Measurements from ENCODE around the gene ATF6. TPM values are rescaled to one million over a fixed set of nuclear protein-coding genes. Genes with fewer than 3 reads are reported as not detected.
"Not testable (repeated sequence)": the region's sequence is repeated elsewhere in the genome, so short reads cannot be mapped to it uniquely, and the experiment has no call there.

The ATF6 gene
- total RNA-seq, 5 donors from 2014 or later (not counting 1 experiment from before 2014, with no cell fraction given): 18.7 to 27.6 (median 21.9) TPM

DNA sequence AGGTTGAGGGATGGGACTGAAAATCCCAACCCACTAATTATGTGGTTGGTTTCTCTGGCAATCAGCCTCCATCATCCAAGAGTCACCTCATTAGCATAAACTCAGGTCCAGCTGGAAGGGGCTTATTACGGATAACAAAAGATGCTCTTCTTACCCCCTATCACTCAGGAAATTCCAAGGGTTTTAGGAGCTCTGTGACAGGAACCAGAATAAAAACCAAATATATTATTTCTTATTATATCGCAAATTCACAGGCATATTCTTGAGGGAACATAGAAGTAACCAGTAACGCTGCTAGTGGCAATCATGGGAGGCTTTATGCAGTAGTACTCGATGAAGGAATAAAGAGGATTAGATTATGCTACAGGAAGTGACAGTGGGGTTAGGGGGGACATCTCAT is 59.7 kb downstream of the ATF6 start:
- H3K36me3 ChIP-seq (ENCODE audit: control insufficient read depth in 2 of 2, extremely low read depth in 1 of 2, insufficient read depth in 1 of 2, low read length in 1 of 2): peaks cover 6 to 34% of the 10 kb centered on the region in 2 donors
- no peak overlapping the region for H3K27ac ChIP-seq (ENCODE audit: low read length)
- CTCF ChIA-PET: interaction anchor here in 1 of 2 donors (0.7 kb wide), 1 partner anchor 18 kb away, joined by 3 read pairs; no protein-coding TSS in a partner anchor
- no peaks in the 10 kb centered on the region for H3K9me3 ChIP-seq
- no peaks in the 10 kb centered on the region for H3K4me1 ChIP-seq (ENCODE audit: control insufficient read depth in 1 of 2, extremely low read depth in 1 of 2, insufficient read depth in 2 of 2, low read length in 2 of 2)
- Mint-ChIP-seq H3K36me3 (peaks cover 73% of the 10 kb centered on the region), H3K4me3 (no peak overlapping the region), H3K9me3 (no peaks in the 10 kb centered on the region), H3K27me3 (no peaks in the 10 kb centered on the region), H3K27ac (no peak overlapping the region), H3K4me1 (peaks cover 0 to 5% (median 2%) of the 10 kb centered on the region in 3 donors)
- no CpG with 5 or more reads among the region's 4 CpGs for WGBS (ENCODE audit: insufficient coverage)
- no peak for DNase-seq
- POLR2A ChIA-PET: no interaction called here
- ATAC-seq (replicated peaks in 1 of 4): no peak
- H3K27me3 ChIP-seq (replicated peaks in 1 of 2; ENCODE audit: control insufficient read depth in 2 of 2, extremely low read depth in 1 of 2, insufficient read depth in 2 of 2, low read length in 1 of 2): no peaks in the 10 kb centered on the region
- H3K4me3 ChIP-seq (ENCODE audit: control insufficient read depth in 1 of 2, extremely low read depth in 1 of 2, low read length in 1 of 2): no peak overlapping the region

DNA sequence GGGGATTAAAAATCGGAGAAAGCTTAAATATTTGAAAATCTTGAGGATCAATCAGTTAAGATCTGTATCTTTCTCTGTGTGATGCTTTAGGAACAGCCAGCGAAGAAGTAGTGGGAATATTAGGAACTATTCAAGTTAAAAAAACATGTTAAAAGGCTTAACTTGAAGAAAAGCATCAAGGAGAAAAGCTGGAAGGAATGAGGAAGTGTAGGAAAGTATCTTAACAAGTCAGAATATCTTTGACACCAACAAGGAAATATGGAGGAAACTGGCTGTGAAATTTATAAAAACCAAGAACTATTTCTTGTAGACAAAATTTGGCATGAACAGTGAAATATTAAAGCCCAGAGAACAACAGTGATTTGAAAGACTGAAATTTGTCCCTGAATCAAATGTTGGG is 60.4 kb downstream of the ATF6 start:
- ChIA-PET CTCF (interaction anchor here in 1 of 2 donors (0.7 kb wide), 1 partner anchor 17 kb away, joined by 3 read pairs; no protein-coding TSS in a partner anchor), POLR2A (no interaction called here)
- H3K36me3 Mint-ChIP-seq: peaks cover 67% of the 10 kb centered on the region
- no peak for ATAC-seq (replicated peaks in 1 of 4)
- DNase-seq: no peak
- H3K27me3 ChIP-seq (replicated peaks in 1 of 2; ENCODE audit: control insufficient read depth in 2 of 2, extremely low read depth in 1 of 2, insufficient read depth in 2 of 2, low read length in 1 of 2): no peaks in the 10 kb centered on the region
- no peaks in the 10 kb centered on the region for H3K27me3 Mint-ChIP-seq
- H3K4me1 Mint-ChIP-seq: peaks cover 5 to 8% (median 5%) of the 10 kb centered on the region in 3 donors
- WGBS (ENCODE audit: insufficient coverage): 100% methylated on average over 1 of the region's 2 CpGs
- no peak overlapping the region for H3K27ac Mint-ChIP-seq
- H3K4me3 ChIP-seq (ENCODE audit: control insufficient read depth in 1 of 2, extremely low read depth in 1 of 2, low read length in 1 of 2): no peak overlapping the region
- peaks cover 6 to 29% of the 10 kb centered on the region in 2 donors for H3K36me3 ChIP-seq (ENCODE audit: control insufficient read depth in 2 of 2, extremely low read depth in 1 of 2, insufficient read depth in 1 of 2, low read length in 1 of 2)
- H3K9me3 ChIP-seq: no peaks in the 10 kb centered on the region
- no peaks in the 10 kb centered on the region for H3K9me3 Mint-ChIP-seq
- H3K27ac ChIP-seq (ENCODE audit: low read length): no peak overlapping the region
- H3K4me1 ChIP-seq (ENCODE audit: control insufficient read depth in 1 of 2, extremely low read depth in 1 of 2, insufficient read depth in 2 of 2, low read length in 2 of 2): no peaks in the 10 kb centered on the region
- no peak overlapping the region for H3K4me3 Mint-ChIP-seq

DNA sequence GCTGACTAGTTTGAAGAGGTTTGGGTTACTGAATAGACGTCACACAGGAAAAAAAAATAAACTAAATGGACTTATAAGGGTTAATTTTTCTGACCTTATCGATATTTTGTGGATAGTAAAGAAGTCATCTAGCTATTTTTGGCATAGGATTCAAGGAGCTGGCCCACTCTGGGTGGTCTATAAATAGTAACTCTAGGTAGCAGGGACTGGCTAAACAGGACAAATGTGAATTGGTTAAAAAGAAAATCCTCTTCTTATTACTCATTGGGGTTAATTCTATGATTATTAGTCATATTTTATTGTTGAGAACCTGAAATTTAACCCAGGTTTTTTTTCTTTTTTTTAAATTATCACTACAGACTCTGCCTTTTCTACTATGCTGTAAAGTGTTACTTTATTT is 61.7 kb downstream of the ATF6 start:
- Mint-ChIP-seq H3K27me3 (no peaks in the 10 kb centered on the region), H3K4me1 (peaks cover 10 to 14% (median 11%) of the 10 kb centered on the region in 3 donors), H3K9me3 (no peaks in the 10 kb centered on the region), H3K27ac (no peak overlapping the region), H3K36me3 (peaks cover 56% of the 10 kb centered on the region), H3K4me3 (no peak overlapping the region)
- Histone ChIP-seq H3K9me3 (no peaks in the 10 kb centered on the region), H3K27ac (ENCODE audit: low read length) (no peak overlapping the region), H3K4me3 (ENCODE audit: control insufficient read depth in 1 of 2, extremely low read depth in 1 of 2, low read length in 1 of 2) (no peak overlapping the region), H3K27me3 (replicated peaks in 1 of 2; ENCODE audit: control insufficient read depth in 2 of 2, extremely low read depth in 1 of 2, insufficient read depth in 2 of 2, low read length in 1 of 2) (no peaks in the 10 kb centered on the region), H3K36me3 (ENCODE audit: control insufficient read depth in 2 of 2, extremely low read depth in 1 of 2, insufficient read depth in 1 of 2, low read length in 1 of 2) (peaks cover 6 to 18% of the 10 kb centered on the region in 2 donors), H3K4me1 (ENCODE audit: control insufficient read depth in 1 of 2, extremely low read depth in 1 of 2, insufficient read depth in 2 of 2, low read length in 2 of 2) (peaks cover 0 to 2% of the 10 kb centered on the region in 2 experiments)
- ATAC-seq (replicated peaks in 1 of 4): no peak
- WGBS (ENCODE audit: insufficient coverage): 100% methylated on average over 2 of the region's 2 CpGs
- no peak for DNase-seq
- POLR2A ChIA-PET: interaction anchor here in 1 of 2 donors (0.6 kb wide), 1 partner anchor 351 kb away, joined by 3 read pairs; no protein-coding TSS in a partner anchor
- CTCF ChIA-PET: no interaction called here

DNA sequence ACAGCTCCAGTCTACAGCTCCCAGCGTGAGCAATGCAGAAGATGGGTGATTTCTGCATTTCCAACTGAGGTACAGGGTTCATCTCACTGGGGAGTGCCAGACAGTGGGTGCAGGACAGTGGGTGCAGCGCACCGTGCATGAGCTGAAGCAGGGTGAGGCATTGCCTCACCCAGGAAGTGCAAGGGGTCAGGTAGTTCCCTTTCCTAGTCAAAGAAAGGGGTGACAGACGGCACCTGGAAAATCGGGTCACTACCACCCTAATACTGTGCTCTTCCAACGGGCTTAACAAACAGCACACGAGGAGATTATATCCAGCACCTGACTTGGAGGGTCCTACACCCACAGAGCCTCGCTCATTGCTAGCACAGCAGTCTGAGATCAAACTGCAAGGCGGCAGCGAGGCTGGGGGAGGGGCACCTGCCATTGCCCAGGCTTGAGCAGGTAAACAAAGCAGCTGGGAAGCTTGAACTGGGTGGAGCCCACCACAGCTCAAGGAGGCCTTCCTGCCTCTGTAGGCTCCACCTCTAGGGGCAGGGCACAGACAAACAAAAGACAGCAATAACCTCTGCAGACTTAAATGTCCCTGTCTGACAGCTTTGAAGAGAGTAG is 66.3 kb downstream of the ATF6 start:
- H3K36me3 Mint-ChIP-seq: peaks cover 45% of the 10 kb centered on the region
- peak overlapping the region; percentile 11 to 66 for H3K27ac Mint-ChIP-seq
- H3K27ac ChIP-seq (ENCODE audit: low read length); H3K9me3 ChIP-seq; POLR2A ChIA-PET; ATAC-seq (replicated peaks in 1 of 4); H3K36me3 ChIP-seq (ENCODE audit: control insufficient read depth in 2 of 2, extremely low read depth in 1 of 2, insufficient read depth in 1 of 2, low read length in 1 of 2); H3K4me1 ChIP-seq (ENCODE audit: control insufficient read depth in 1 of 2, extremely low read depth in 1 of 2, insufficient read depth in 2 of 2, low read length in 2 of 2); H3K27me3 ChIP-seq (replicated peaks in 1 of 2; ENCODE audit: control insufficient read depth in 2 of 2, extremely low read depth in 1 of 2, insufficient read depth in 2 of 2, low read length in 1 of 2); H3K9me3 Mint-ChIP-seq; CTCF ChIA-PET; H3K27me3 Mint-ChIP-seq; H3K4me3 ChIP-seq (ENCODE audit: control insufficient read depth in 1 of 2, extremely low read depth in 1 of 2, low read length in 1 of 2): not testable (repeated sequence)
- peak in 21 of 35 experiments; percentile 0 to 59 (median 5) for DNase-seq
- H3K4me1 Mint-ChIP-seq: peaks cover 5 to 14% (median 13%) of the 10 kb centered on the region in 3 donors
- WGBS (ENCODE audit: insufficient coverage): 76% methylated on average over 8 of the region's 10 CpGs
- peak overlapping the region in 2 of 3 donors; percentile 21 to 40 for H3K4me3 Mint-ChIP-seq

DNA sequence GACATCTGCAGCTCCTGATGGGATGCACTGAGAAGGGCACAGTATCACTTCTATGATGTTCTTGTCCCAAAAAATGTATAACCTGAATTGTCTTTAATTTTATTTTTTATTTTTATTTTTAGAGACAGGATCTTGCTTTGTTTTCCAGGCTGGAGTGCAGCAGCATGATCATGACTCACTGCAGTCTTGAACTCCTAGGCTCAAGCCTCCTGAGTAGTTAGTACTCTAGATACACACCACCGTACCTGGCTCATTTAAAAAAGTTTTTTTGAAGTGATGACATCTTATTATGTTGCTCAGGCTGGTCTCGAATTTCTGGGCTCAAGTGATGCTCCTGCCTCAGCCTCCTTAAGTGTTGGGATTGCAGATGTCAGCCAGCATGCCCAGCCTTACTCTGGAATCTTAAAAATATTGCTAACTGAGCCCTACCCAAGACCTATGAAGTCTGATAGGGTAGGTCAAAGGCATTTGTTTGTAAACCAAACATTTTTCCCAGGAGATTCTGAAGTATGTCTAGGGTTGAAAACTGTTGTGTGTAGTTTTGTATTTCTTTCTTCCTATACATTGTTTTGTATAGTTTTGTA is 68.9 kb downstream of the ATF6 start:
- no peaks in the 10 kb centered on the region for H3K9me3 Mint-ChIP-seq
- no peak overlapping the region for H3K27ac Mint-ChIP-seq
- DNase-seq (no peak), ATAC-seq (replicated peaks in 1 of 4) (no peak)
- Histone ChIP-seq H3K36me3 (ENCODE audit: control insufficient read depth in 2 of 2, extremely low read depth in 1 of 2, insufficient read depth in 1 of 2, low read length in 1 of 2) (peaks cover 0 to 10% of the 10 kb centered on the region in 2 donors), H3K9me3 (no peaks in the 10 kb centered on the region), H3K4me1 (ENCODE audit: control insufficient read depth in 1 of 2, extremely low read depth in 1 of 2, insufficient read depth in 2 of 2, low read length in 2 of 2) (peaks cover 0 to 3% of the 10 kb centered on the region in 2 experiments), H3K27me3 (replicated peaks in 1 of 2; ENCODE audit: control insufficient read depth in 2 of 2, extremely low read depth in 1 of 2, insufficient read depth in 2 of 2, low read length in 1 of 2) (no peaks in the 10 kb centered on the region), H3K4me3 (ENCODE audit: control insufficient read depth in 1 of 2, extremely low read depth in 1 of 2, low read length in 1 of 2) (no peak overlapping the region), H3K27ac (ENCODE audit: low read length) (no peak overlapping the region)
- ChIA-PET CTCF (no interaction called here), POLR2A (no interaction called here)
- H3K4me1 Mint-ChIP-seq: peaks cover 5 to 13% (median 12%) of the 10 kb centered on the region in 3 donors
- H3K4me3 Mint-ChIP-seq: no peak overlapping the region
- H3K36me3 Mint-ChIP-seq: peaks cover 41% of the 10 kb centered on the region
- no peaks in the 10 kb centered on the region for H3K27me3 Mint-ChIP-seq
- WGBS (ENCODE audit: insufficient coverage): no CpG with 5 or more reads among the region's 2 CpGs

DNA sequence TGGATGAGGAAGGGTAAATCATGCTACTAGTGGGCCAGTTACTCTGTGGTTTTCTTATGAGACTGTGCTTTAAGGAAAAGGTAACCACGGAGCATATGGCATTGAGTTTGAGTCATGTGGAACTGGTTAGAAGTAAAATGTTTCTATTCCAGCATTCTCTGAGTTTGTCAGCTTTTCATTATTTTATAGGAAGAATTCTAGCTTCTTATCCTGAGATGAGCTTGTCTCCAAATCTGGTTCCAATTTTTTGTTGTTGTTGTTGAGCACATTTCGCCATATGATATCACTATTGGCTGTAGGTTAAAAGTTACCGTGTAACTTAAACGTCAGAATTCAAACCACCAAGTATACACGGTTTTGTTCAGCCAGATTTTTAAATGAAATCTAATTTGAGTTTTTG is 69.9 kb downstream of the ATF6 start:
- H3K4me1 ChIP-seq (ENCODE audit: control insufficient read depth in 1 of 2, extremely low read depth in 1 of 2, insufficient read depth in 2 of 2, low read length in 2 of 2): peaks cover 0 to 3% of the 10 kb centered on the region in 2 experiments
- no peaks in the 10 kb centered on the region for H3K9me3 ChIP-seq
- H3K4me3 ChIP-seq (ENCODE audit: control insufficient read depth in 1 of 2, extremely low read depth in 1 of 2, low read length in 1 of 2): no peak overlapping the region
- ATAC-seq (replicated peaks in 1 of 4): no peak
- H3K4me3 Mint-ChIP-seq: no peak overlapping the region
- H3K27ac ChIP-seq (ENCODE audit: low read length): no peak overlapping the region
- POLR2A ChIA-PET: no interaction called here
- peak overlapping the region in 1 of 2 donors; percentile 11 for H3K27ac Mint-ChIP-seq
- WGBS (ENCODE audit: insufficient coverage): no CpG with 5 or more reads among the region's 5 CpGs
- H3K27me3 Mint-ChIP-seq: no peaks in the 10 kb centered on the region
- H3K9me3 Mint-ChIP-seq: no peaks in the 10 kb centered on the region
- H3K36me3 Mint-ChIP-seq: peaks cover 49% of the 10 kb centered on the region
- H3K4me1 Mint-ChIP-seq: peaks cover 5 to 13% (median 11%) of the 10 kb centered on the region in 3 donors
- H3K27me3 ChIP-seq (replicated peaks in 1 of 2; ENCODE audit: control insufficient read depth in 2 of 2, extremely low read depth in 1 of 2, insufficient read depth in 2 of 2, low read length in 1 of 2): no peaks in the 10 kb centered on the region
- peaks cover 0 to 10% of the 10 kb centered on the region in 2 donors for H3K36me3 ChIP-seq (ENCODE audit: control insufficient read depth in 2 of 2, extremely low read depth in 1 of 2, insufficient read depth in 1 of 2, low read length in 1 of 2)
- CTCF ChIA-PET: interaction anchor here in 1 of 2 donors (0.7 kb wide), 1 partner anchor 15 kb away, joined by 3 read pairs; no protein-coding TSS in a partner anchor
- DNase-seq: no peak
